HUES64 (cell line): Measurements from ENCODE around the gene BEND2.

Source experiments
- H3K27ac ChIP-seq: 2 replicates; pipeline ENCODE4 v1.7.0; 2013; ENCODE audit warnings: low read depth, low read length, inconsistent platforms
- H3K27me3 ChIP-seq: 2 replicates; pipeline ENCODE4 v1.6.1; 2013; ENCODE audit warnings: mild to moderate bottlenecking, low read length; ENCODE audit not compliant: insufficient read depth
- H3K36me3 ChIP-seq: 2 replicates; pipeline ENCODE4 v1.6.1; 2013; ENCODE audit warnings: mild to moderate bottlenecking, low read length; ENCODE audit not compliant: insufficient read depth
- H3K4me1 ChIP-seq: 2 replicates; pipeline ENCODE4 v1.6.1; 2013; ENCODE audit warnings: mild to moderate bottlenecking, low read length, moderate library complexity; ENCODE audit not compliant: insufficient read depth
- H3K4me3 ChIP-seq: 2 replicates; pipeline ENCODE4 v1.5.1; 2013; ENCODE audit warnings: mild to moderate bottlenecking, low read length, moderate library complexity
- H3K9ac ChIP-seq: 2 replicates; pipeline ENCODE4 v1.6.1; 2013; ENCODE audit warnings: mild to moderate bottlenecking, low read depth, low read length
- H3K9me3 ChIP-seq: 2 replicates; pipeline ENCODE4 v1.6.1; 2013; ENCODE audit warnings: low read depth, low read length; ENCODE audit not compliant: insufficient read depth
- WGBS: fragments of 150-250, 120-280 bp; methylation state at CpG from one replicate; pipeline ENCODE4 v1.1.7; 2013; ENCODE audit warnings: missing lambda C conversion rate; 5-methylcytosine and 5-hydroxymethylcytosine counted together

The BEND2 gene

GRCh38 chrX:18174209-18174608 lies 46.5 kb downstream of the BEND2 start:
- 91% methylated on average over 7 of the region's 7 CpGs for WGBS
- Histone ChIP-seq H3K4me3 (no peak overlapping the region), H3K9me3 (no peaks in the 10 kb centered on the region), H3K27me3 (no peaks in the 10 kb centered on the region), H3K36me3 (no peaks in the 10 kb centered on the region), H3K9ac (no peak overlapping the region), H3K4me1 (no peaks in the 10 kb centered on the region), H3K27ac (no peak overlapping the region)

GRCh38 chrX:18173494-18174180 lies 47.0 kb downstream of the BEND2 start:
- Histone ChIP-seq H3K9ac (no peak overlapping the region), H3K4me1 (no peaks in the 10 kb centered on the region), H3K27ac (no peak overlapping the region), H3K36me3 (no peaks in the 10 kb centered on the region), H3K4me3 (no peak overlapping the region), H3K27me3 (no peaks in the 10 kb centered on the region), H3K9me3 (no peaks in the 10 kb centered on the region)
- 96% methylated on average over 7 of the region's 7 CpGs for WGBS

GRCh38 chrX:18172970-18173369 lies 47.7 kb downstream of the BEND2 start:
- H3K36me3 ChIP-seq, result no peaks in the 10 kb centered on the region
- H3K27ac ChIP-seq, result no peak overlapping the region
- no peaks in the 10 kb centered on the region for H3K4me1 ChIP-seq
- no peak overlapping the region for H3K9ac ChIP-seq
- H3K9me3 ChIP-seq, result no peaks in the 10 kb centered on the region
- H3K4me3 ChIP-seq, result no peak overlapping the region
- H3K27me3 ChIP-seq, result no peaks in the 10 kb centered on the region
- 89% methylated on average over 4 of the region's 4 CpGs for WGBS

GRCh38 chrX:18170910-18171309 lies 49.8 kb downstream of the BEND2 start:
- H3K27me3 ChIP-seq, result no peaks in the 10 kb centered on the region
- no peak overlapping the region for H3K27ac ChIP-seq
- H3K9me3 ChIP-seq, result no peaks in the 10 kb centered on the region
- H3K36me3 ChIP-seq, result no peaks in the 10 kb centered on the region
- WGBS, result 89% methylated on average over 6 of the region's 6 CpGs
- H3K4me1 ChIP-seq, result no peaks in the 10 kb centered on the region
- H3K4me3 ChIP-seq, result no peak overlapping the region
- no peak overlapping the region for H3K9ac ChIP-seq

- Histone ChIP-seq H3K27me3 (no peaks in the 10 kb centered on the region), H3K4me1 (no peaks in the 10 kb centered on the region), H3K9ac (no peak overlapping the region), H3K27ac (no peak overlapping the region), H3K4me3 (no peak overlapping the region), H3K36me3 (no peaks in the 10 kb centered on the region), H3K9me3 (no peaks in the 10 kb centered on the region)
- 98% methylated on average over 3 of the region's 4 CpGs for WGBS
Measured at GRCh38 chrX:18166068-18166467, 54.6 kb downstream of the BEND2 start.

GRCh38 chrX:18160369-18160768 lies 60.3 kb downstream of the BEND2 start:
- 93% methylated on average over 4 of the region's 4 CpGs for WGBS
- H3K27ac ChIP-seq, result no peak overlapping the region
- H3K27me3 ChIP-seq, result no peaks in the 10 kb centered on the region

GRCh38 chrX:18158963-18159362 lies 61.7 kb downstream of the BEND2 start:
- Histone ChIP-seq H3K4me1 (no peaks in the 10 kb centered on the region), H3K9ac (no peak overlapping the region), H3K27me3 (no peaks in the 10 kb centered on the region), H3K4me3 (no peak overlapping the region), H3K36me3 (no peaks in the 10 kb centered on the region), H3K9me3 (no peaks in the 10 kb centered on the region), H3K27ac (no peak overlapping the region)
- 83% methylated on average over 2 of the region's 2 CpGs for WGBS

More at GRCh38 chrX:18160369-18160768, 60.3 kb downstream of the BEND2 start:
- no peaks in the 10 kb centered on the region for H3K36me3 ChIP-seq
- H3K4me1 ChIP-seq, result no peaks in the 10 kb centered on the region
- H3K9me3 ChIP-seq, result no peaks in the 10 kb centered on the region
- no peak overlapping the region for H3K4me3 ChIP-seq
- no peak overlapping the region for H3K9ac ChIP-seq

GRCh38 chrX:18151649-18152048 lies 69.0 kb downstream of the BEND2 start:
- 100% methylated on average over 1 of the region's 1 CpG for WGBS
- Histone ChIP-seq H3K36me3 (no peaks in the 10 kb centered on the region), H3K9ac (no peak overlapping the region), H3K9me3 (no peaks in the 10 kb centered on the region), H3K27ac (no peak overlapping the region), H3K4me1 (no peaks in the 10 kb centered on the region; the same call in 1 of the 2 replicates), H3K4me3 (no peak overlapping the region), H3K27me3 (no peaks in the 10 kb centered on the region)

GRCh38 chrX:18151157-18151556 lies 69.5 kb downstream of the BEND2 start:
- Histone ChIP-seq H3K27ac (no peak overlapping the region), H3K4me1 (no peaks in the 10 kb centered on the region; the same call in 1 of the 2 replicates), H3K9me3 (no peaks in the 10 kb centered on the region), H3K9ac (no peak overlapping the region), H3K36me3 (no peaks in the 10 kb centered on the region), H3K4me3 (no peak overlapping the region), H3K27me3 (no peaks in the 10 kb centered on the region)
- WGBS, result 97% methylated on average over 5 of the region's 5 CpGs

- no peak overlapping the region for H3K4me3 ChIP-seq
- H3K27ac ChIP-seq, result no peak overlapping the region
- no peaks in the 10 kb centered on the region for H3K36me3 ChIP-seq
- no peak overlapping the region for H3K9ac ChIP-seq
- H3K27me3 ChIP-seq, result no peaks in the 10 kb centered on the region
- H3K9me3 ChIP-seq, result no peaks in the 10 kb centered on the region
- no peaks in the 10 kb centered on the region; the same call in 1 of the 2 replicates for H3K4me1 ChIP-seq
Measured at GRCh38 chrX:18149454-18149853, 71.2 kb downstream of the BEND2 start.

- Histone ChIP-seq H3K9ac (no peak overlapping the region), H3K4me3 (no peak overlapping the region), H3K27me3 (no peaks in the 10 kb centered on the region), H3K4me1 (no peaks in the 10 kb centered on the region; the same call in 1 of the 2 replicates), H3K27ac (no peak overlapping the region), H3K9me3 (no peaks in the 10 kb centered on the region), H3K36me3 (no peaks in the 10 kb centered on the region)
- 52% methylated on average over 6 of the region's 6 CpGs for WGBS
Measured at GRCh38 chrX:18146954-18147353, 73.7 kb downstream of the BEND2 start.

GRCh38 chrX:18146009-18146408 lies 74.7 kb downstream of the BEND2 start:
- no peaks in the 10 kb centered on the region for H3K27me3 ChIP-seq
- H3K4me3 ChIP-seq, result no peak overlapping the region
- H3K9ac ChIP-seq, result no peak overlapping the region
- no peaks in the 10 kb centered on the region for H3K9me3 ChIP-seq
- 100% methylated on average over 1 of the region's 2 CpGs for WGBS
- no peak overlapping the region for H3K27ac ChIP-seq
- H3K36me3 ChIP-seq, result no peaks in the 10 kb centered on the region
- no peaks in the 10 kb centered on the region; the same call in 1 of the 2 replicates for H3K4me1 ChIP-seq
